RWPE2 (cell line): ENCODE measurements around the gene SLFN5.

ENCODE experiments used
- ATAC-seq: fragments of 200-7000 bp; cut with Tn5 transposase; 3 replicates; pipeline ENCODE4 v1.9.1; 2021; ENCODE audit warnings: low read depth
- DNase-seq: peaks from one replicate; pipeline ENCODE4 v3.0.0-alpha.2; 2020; ENCODE audit warnings: low spot score
- H3K27ac ChIP-seq: fragments of 450-650 bp; 2 replicates; pipeline ENCODE4 v1.5.1; 2017; ENCODE audit warnings: mild to moderate bottlenecking; ENCODE audit not compliant: poor library complexity, severe bottlenecking
- H3K27me3 ChIP-seq: fragments of 250-450 bp; sonication (Bioruptor Pico); 2 replicates; pipeline ENCODE4 v1.5.1; 2021; ENCODE audit warnings: mild to moderate bottlenecking, moderate library complexity; ENCODE audit not compliant: insufficient read depth, poor library complexity, severe bottlenecking
- H3K36me3 ChIP-seq: fragments of 250-450 bp; sonication (Bioruptor Pico); 2 replicates; pipeline ENCODE4 v1.5.1; 2020; ENCODE audit warnings: low read depth, mild to moderate bottlenecking, moderate library complexity
- H3K4me1 ChIP-seq: fragments of 250-450 bp; sonication (Bioruptor Pico); 2 replicates; pipeline ENCODE4 v1.5.1; 2021; ENCODE audit warnings: mild to moderate bottlenecking, moderate library complexity; ENCODE audit not compliant: insufficient read depth, poor library complexity, severe bottlenecking
- H3K4me3 ChIP-seq: fragments of 250-450 bp; sonication (Bioruptor Pico); 2 replicates; pipeline ENCODE4 v1.5.1; 2021; ENCODE audit warnings: mild to moderate bottlenecking, moderate library complexity; ENCODE audit not compliant: severe bottlenecking
- H3K9me3 ChIP-seq: fragments of 250-450 bp; sonication (Bioruptor Pico); 2 replicates; pipeline ENCODE4 v1.5.1; 2021; ENCODE audit warnings: mild to moderate bottlenecking, moderate library complexity; ENCODE audit not compliant: severe bottlenecking
- TF ChIP-seq, protein P1 (sequence below): fragments of 450-650 bp; IDR thresholded peaks from one replicate; pipeline ENCODE4 v1.5.1; 2017; ENCODE audit warnings: mild to moderate bottlenecking, moderate library complexity; ENCODE audit not compliant: poor library complexity, severe bottlenecking

The SLFN5 gene

DNA sequence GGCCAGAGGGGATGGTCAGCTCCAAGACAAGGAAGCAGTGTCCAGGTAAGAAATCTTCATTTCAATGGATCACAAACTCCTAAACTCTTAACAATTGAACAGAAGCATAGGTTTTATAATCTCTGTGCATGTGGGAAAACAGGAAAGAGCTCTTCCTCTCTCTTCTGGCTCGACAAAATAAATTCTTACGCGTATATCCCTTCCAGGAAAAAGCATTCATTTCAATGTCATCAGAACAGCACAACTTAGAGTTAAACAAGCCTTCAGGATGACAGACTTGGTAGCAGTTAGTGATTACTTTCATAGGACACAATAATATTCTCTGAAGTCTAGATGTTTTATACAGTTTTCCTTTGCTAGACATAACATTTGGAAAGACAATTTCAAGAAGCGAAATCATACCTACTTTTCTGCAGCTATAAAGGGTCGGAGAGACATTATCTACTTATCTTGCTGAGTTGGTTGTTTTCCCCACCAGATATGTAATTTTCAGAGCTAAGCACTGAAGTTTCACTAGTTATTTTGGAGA lies 29.4 kb upstream of the SLFN5 start:
- ATAC-seq (no peak), DNase-seq (no peak)
- TF ChIP-seq, protein P1, sequence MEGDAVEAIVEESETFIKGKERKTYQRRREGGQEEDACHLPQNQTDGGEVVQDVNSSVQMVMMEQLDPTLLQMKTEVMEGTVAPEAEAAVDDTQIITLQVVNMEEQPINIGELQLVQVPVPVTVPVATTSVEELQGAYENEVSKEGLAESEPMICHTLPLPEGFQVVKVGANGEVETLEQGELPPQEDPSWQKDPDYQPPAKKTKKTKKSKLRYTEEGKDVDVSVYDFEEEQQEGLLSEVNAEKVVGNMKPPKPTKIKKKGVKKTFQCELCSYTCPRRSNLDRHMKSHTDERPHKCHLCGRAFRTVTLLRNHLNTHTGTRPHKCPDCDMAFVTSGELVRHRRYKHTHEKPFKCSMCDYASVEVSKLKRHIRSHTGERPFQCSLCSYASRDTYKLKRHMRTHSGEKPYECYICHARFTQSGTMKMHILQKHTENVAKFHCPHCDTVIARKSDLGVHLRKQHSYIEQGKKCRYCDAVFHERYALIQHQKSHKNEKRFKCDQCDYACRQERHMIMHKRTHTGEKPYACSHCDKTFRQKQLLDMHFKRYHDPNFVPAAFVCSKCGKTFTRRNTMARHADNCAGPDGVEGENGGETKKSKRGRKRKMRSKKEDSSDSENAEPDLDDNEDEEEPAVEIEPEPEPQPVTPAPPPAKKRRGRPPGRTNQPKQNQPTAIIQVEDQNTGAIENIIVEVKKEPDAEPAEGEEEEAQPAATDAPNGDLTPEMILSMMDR: no peak
- Histone ChIP-seq H3K27ac (no peak overlapping the region), H3K4me3 (no peak overlapping the region), H3K4me1 (no peaks in the 10 kb centered on the region), H3K36me3 (no peaks in the 10 kb centered on the region), H3K9me3 (no peaks in the 10 kb centered on the region), H3K27me3 (no peaks in the 10 kb centered on the region)

DNA sequence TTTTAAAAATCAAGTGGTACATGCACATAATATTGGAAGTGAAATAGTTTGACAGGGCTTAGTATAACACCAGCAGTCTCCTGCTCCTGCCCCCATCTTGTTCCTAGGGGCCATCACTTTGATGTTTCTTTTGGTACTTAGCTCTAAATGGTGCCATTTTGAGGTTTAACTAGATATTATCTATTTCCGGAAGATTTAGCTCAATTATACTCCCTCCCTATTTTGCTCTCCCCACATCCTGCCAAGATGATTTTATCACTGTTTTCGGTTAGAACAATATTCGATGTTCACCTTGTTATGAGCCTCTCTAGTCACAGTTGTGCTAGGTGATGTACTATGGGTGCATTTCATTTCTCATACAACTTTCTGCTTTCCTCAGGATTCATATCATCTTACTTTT lies 28.7 kb upstream of the SLFN5 start:
- no peak overlapping the region for H3K4me3 ChIP-seq
- H3K36me3 ChIP-seq: no peaks in the 10 kb centered on the region
- H3K27me3 ChIP-seq: no peaks in the 10 kb centered on the region
- H3K4me1 ChIP-seq: no peaks in the 10 kb centered on the region
- DNase-seq: no peak
- H3K27ac ChIP-seq: no peak overlapping the region
- ATAC-seq: no peak
- H3K9me3 ChIP-seq: no peaks in the 10 kb centered on the region
- TF ChIP-seq, protein P1: no peak

DNA sequence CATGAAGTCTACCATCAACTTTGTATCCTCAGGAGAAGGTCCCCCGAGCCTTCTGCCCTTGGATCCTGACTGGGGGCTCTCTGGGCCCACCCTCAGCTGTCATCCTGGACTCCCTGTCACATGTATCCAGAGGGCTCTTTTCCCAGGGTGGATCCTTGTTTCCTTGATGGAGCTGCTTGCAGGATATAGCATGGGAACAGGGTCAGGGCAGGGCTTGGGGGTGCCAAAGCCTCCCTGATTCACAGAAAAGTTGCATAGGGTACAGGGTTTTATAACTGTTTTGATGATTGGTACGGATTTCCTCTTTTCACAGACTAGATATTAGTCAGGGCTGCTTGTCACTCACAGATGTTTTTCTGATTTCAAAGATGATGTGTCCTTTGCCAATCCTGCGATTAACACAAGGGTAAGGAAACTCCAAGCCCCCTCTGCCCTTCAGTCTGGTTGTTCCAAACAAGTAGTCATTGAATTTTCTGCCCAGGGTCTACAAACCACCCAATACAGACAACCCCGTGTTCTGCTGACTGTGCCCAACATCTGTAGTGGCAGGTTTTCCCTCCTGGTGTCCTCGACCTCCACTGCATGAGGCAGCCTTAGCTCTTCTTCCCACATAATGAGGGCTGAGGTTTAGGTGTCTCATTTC lies 28.1 kb upstream of the SLFN5 start:
- Histone ChIP-seq H3K4me3 (no peak overlapping the region), H3K27me3 (no peaks in the 10 kb centered on the region), H3K36me3 (no peaks in the 10 kb centered on the region), H3K9me3 (no peaks in the 10 kb centered on the region), H3K27ac (no peak overlapping the region), H3K4me1 (no peaks in the 10 kb centered on the region)
- TF ChIP-seq, protein P1: no peak
- no peak for ATAC-seq
- no peak for DNase-seq

DNA sequence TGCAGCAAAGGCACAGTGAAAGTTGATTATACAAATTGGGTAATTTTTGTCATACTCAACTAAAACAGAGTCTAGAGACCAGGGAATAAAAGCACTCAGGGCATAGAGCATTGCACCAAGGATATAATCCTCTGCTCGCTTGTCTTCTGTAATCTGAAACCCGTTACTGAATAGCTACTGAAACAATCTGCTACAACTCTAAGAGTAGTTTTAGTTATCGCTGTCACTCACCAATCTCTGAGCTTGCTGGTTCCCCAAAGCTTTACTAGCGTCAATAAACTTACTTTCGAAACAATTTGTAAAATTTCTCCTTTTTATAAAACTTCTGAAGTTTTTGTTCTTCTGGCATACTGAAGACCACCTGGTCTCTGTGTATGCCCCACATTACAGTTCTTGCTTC lies 25.8 kb upstream of the SLFN5 start:
- Histone ChIP-seq H3K36me3 (no peaks in the 10 kb centered on the region), H3K27me3 (no peaks in the 10 kb centered on the region), H3K4me3 (no peak overlapping the region), H3K4me1 (no peaks in the 10 kb centered on the region), H3K9me3 (no peaks in the 10 kb centered on the region), H3K27ac (no peak overlapping the region)
- DNase-seq (no peak), ATAC-seq (no peak)
- TF ChIP-seq, protein P1: no peak

DNA sequence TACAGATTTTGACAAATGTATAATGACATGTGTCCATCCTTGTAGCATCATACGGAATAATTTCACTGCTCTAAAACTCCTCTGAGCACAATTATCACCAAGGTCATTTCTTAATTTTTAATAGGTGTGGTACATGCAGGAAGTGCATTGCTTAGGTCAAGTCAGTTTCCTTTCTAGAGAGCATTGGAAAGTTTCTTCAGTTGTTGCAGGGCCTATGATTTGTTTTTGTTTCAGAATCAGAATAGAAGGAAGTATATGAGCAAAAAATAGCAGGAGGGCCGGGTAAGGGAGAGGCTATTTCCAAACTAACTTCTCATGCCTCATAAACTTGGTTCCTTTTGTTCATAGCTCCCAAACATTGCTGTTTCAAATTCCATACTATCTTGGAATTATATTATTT lies 24.0 kb upstream of the SLFN5 start:
- no peak for ATAC-seq
- H3K27ac ChIP-seq: no peak overlapping the region
- TF ChIP-seq, protein P1: no peak
- H3K36me3 ChIP-seq: no peaks in the 10 kb centered on the region
- no peaks in the 10 kb centered on the region for H3K4me1 ChIP-seq
- H3K27me3 ChIP-seq: no peaks in the 10 kb centered on the region
- no peaks in the 10 kb centered on the region for H3K9me3 ChIP-seq
- DNase-seq: no peak
- H3K4me3 ChIP-seq: no peak overlapping the region
